Prostate gland (tissue), 2 donors: ENCODE results near the gene KIF12. TPM values are rescaled to one million over a fixed set of nuclear protein-coding genes. Genes with fewer than 3 reads are reported as not detected.

Experiments used
- DNase-seq: peaks from one replicate; pipeline ENCODE4 v3.0.0-alpha.2; 2019; ENCODE audit warnings: low spot score
- H3K27ac ChIP-seq, 2 donors: fragments of 200-600 bp; sonication (generic); 2 replicates each; pipeline ENCODE4 v1.5.1; 2017 to 2019
- H3K27me3 ChIP-seq: fragments of 200-600 bp; sonication (generic); replicated peaks from 2 replicates; pipeline ENCODE4 v1.5.1; 2019; ENCODE audit not compliant: insufficient read depth
- H3K36me3 ChIP-seq, 2 donors: fragments of 200-600 bp; sonication (generic); 1 replicate in 1 of 2; 2 replicates in 1 of 2; pipeline versions ENCODE4 v1.5.1 to v1.8.1; 2017 to 2019
- H3K4me1 ChIP-seq: fragments of 200-600 bp; sonication (generic); replicated peaks from 2 replicates; pipeline ENCODE4 v1.5.1; 2019
- H3K4me3 ChIP-seq, 2 donors: fragments of 200-600 bp; sonication (generic); 2 replicates each; pipeline ENCODE4 v1.5.1; 2017 to 2019
- H3K9me3 ChIP-seq: fragments of 200-600 bp; sonication (generic); 2 replicates; pipeline ENCODE4 v1.5.1; 2017
- POLR2A ChIP-seq: fragments of 450-650 bp; IDR thresholded peaks from one replicate; pipeline ENCODE4 v1.6.1; 2016; ENCODE audit warnings: antibody characterized with exemption, mild to moderate bottlenecking
- POLR2AphosphoS5 ChIP-seq: sonication (generic); formaldehyde crosslinking; IDR thresholded peaks from one replicate; pipeline ENCODE4 v1.6.1; 2017; ENCODE audit warnings: antibody characterized with exemption
- WGBS: methylation state at CpG from one replicate; pipeline ENCODE4 v1.1.5; 2018; 5-methylcytosine and 5-hydroxymethylcytosine counted together
- intact Hi-C: fragments of 100-400 bp; cut with DNase I; formaldehyde crosslinking; loops from one replicate; pipeline ENCODE4 v1.14.2; 2022
- total RNA-seq, 2 donors: library from RNA; depleted of rRNA; stranded (reverse); fragments of >200 nt; gene quantifications; one replicate each; pipeline ENCODE4 v1.1.0, GENCODE V29; 2016
- TF ChIP-seq, protein P1 (sequence below), 4 experiments: fragments of 200-600 bp in 2 of 4; fragments of 450-650 bp in 2 of 4; sonication (generic) in 2 of 4; IDR thresholded peaks; 1 replicate in 3 of 4; 2 replicates in 1 of 4; pipeline ENCODE4 v1.5.1; 2016 to 2019; ENCODE audit warnings: antibody characterized with exemption in 4 of 4, mild to moderate bottlenecking in 2 of 4, moderate library complexity in 2 of 4

The KIF12 gene
- total RNA-seq, 2 donors from 2014 or later: 8.4 to 21.5 TPM

DNA sequence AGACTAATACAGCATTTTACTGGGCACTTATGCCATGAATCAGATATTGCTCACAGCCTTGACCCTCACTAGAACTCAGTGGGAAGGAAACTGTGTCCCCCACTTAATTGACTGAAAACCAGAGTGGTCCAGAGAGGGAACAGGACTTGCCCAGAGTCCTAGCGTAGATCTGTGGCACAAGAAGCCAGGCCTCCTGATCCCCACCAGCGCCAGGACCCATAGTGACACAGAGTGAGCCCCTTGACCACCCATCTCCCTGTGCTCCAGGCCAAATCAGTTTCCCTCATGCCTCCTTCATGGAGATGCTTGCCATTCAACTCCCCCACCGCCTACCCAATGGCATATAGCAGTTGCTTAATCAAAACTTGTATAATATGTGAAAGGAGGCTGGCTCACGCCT is 8.3 kb downstream of the KIF12 start:
- WGBS: 96% methylated on average over 4 of the region's 4 CpGs
- TF ChIP-seq POLR2A (no peak), POLR2AphosphoS5 (no peak)
- TF ChIP-seq, protein P1, sequence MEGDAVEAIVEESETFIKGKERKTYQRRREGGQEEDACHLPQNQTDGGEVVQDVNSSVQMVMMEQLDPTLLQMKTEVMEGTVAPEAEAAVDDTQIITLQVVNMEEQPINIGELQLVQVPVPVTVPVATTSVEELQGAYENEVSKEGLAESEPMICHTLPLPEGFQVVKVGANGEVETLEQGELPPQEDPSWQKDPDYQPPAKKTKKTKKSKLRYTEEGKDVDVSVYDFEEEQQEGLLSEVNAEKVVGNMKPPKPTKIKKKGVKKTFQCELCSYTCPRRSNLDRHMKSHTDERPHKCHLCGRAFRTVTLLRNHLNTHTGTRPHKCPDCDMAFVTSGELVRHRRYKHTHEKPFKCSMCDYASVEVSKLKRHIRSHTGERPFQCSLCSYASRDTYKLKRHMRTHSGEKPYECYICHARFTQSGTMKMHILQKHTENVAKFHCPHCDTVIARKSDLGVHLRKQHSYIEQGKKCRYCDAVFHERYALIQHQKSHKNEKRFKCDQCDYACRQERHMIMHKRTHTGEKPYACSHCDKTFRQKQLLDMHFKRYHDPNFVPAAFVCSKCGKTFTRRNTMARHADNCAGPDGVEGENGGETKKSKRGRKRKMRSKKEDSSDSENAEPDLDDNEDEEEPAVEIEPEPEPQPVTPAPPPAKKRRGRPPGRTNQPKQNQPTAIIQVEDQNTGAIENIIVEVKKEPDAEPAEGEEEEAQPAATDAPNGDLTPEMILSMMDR (IDR thresholded peaks at IDR 0.05): no peak
- H3K36me3 ChIP-seq: no peaks in the 10 kb centered on the region
- H3K27ac ChIP-seq: no peak overlapping the region
- no peaks in the 10 kb centered on the region for H3K4me1 ChIP-seq
- intact Hi-C loops: no loop called here
- no peaks in the 10 kb centered on the region for H3K27me3 ChIP-seq
- DNase-seq: no peak
- no peaks in the 10 kb centered on the region for H3K9me3 ChIP-seq
- no peak overlapping the region for H3K4me3 ChIP-seq

DNA sequence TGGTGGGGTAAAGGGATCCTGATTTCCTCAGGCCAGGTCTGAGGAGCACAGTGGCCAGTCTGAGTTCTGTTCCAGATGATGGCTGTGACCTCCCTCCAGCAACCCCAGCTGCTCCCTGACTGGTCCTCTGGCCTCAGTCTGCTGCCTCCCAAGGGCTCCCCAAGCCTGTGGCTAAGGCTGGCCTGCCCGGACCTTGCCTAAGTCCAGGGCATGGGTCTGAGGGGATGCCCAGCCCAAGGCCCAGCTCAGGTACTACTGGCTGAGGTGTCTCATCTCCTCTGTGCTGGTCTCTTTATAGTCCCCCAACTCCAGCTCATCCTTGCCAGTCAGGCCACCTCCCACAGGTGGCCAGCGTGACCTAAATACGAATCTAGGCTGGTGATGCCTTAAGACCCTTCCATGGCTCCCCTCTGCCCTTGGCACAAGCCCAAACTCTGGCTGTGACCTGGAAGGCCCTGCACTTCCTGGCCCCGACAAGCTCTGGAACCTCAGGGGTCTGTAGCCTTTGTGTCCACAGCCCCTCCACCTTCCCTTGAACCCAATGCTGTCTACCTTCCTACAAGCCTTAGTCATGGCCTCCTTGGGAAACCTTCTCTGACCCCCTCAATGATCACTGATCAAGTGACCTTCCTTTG is 9.8 kb downstream of the KIF12 start:
- Histone ChIP-seq H3K27me3 (no peaks in the 10 kb centered on the region), H3K9me3 (no peaks in the 10 kb centered on the region), H3K4me1 (no peaks in the 10 kb centered on the region), H3K27ac (no peak overlapping the region), H3K4me3 (no peak overlapping the region), H3K36me3 (no peaks in the 10 kb centered on the region)
- no peak for DNase-seq
- intact Hi-C loops: no loop called here
- TF ChIP-seq, protein P1 (IDR thresholded peaks at IDR 0.05): no peak
- TF ChIP-seq POLR2AphosphoS5: no peak
- no peak for TF ChIP-seq POLR2A
- WGBS: 97% methylated on average over 4 of the region's 4 CpGs

DNA sequence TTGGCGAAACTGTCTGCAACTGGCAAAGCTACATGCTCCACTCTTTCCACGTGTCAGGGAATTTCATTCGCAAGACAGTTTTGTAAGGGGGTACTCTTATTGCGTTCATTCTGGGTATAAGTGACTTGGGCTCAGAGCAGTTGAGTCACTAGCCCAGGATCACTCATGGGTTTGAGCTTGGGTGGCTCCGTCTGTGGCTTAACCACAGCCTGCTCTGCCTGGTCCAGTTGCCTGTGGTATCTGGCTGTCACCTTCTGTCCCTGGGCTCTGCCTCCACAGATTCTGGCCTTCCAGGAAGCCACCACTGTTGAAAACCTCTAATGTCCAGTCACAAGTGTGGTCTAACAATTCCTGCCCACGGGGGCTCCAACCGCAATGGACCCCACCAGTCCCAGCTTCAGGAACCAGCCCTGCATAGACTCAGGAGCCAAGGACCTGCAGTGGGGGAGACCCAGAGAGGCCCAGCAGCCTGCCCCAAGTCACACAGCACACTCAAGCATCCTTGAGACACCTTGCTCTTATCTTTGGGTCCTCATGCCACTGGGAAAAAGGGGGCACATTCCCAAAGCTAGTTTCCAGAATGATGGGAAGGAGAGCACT is 10.4 kb downstream of the KIF12 start:
- no peak for DNase-seq
- 94% methylated on average over 7 of the region's 7 CpGs for WGBS

DNA sequence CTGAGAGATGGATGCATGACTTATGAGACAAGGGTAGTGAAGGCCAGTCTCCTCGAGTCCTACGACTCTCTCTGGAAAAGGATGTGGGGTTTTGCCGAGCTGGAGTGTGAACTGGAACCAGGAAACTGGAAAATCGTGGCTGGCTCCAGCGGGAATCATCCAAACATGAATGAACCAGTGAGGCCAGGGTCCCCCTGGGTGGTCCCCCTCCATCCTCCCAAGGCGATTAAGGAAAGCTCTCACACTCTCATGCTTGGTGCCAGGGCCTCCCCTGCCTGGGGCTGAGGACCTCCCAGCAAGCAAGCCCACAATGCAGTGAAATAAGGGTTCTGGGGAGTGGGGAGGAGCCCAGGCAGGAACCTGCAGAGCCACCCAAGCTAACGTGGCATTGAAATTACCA is 11.4 kb downstream of the KIF12 start:
- no peak for DNase-seq
- TF ChIP-seq POLR2A (no peak), POLR2AphosphoS5 (no peak)
- TF ChIP-seq, protein P1 (IDR thresholded peaks at IDR 0.05): no peak
- H3K4me3 ChIP-seq: no peak overlapping the region
- WGBS: 73% methylated on average over 7 of the region's 7 CpGs
- no peaks in the 10 kb centered on the region for H3K4me1 ChIP-seq
- H3K27ac ChIP-seq: no peak overlapping the region
- intact Hi-C loops: no loop called here
- H3K9me3 ChIP-seq: no peaks in the 10 kb centered on the region
- no peaks in the 10 kb centered on the region for H3K36me3 ChIP-seq
- H3K27me3 ChIP-seq: no peaks in the 10 kb centered on the region

More for the DNA sequence above, 10.4 kb downstream of the KIF12 start:
- TF ChIP-seq POLR2AphosphoS5 (no peak), POLR2A (no peak)
- TF ChIP-seq, protein P1 (IDR thresholded peaks at IDR 0.05): no peak
- H3K27ac ChIP-seq: no peak overlapping the region
- H3K4me1 ChIP-seq: no peaks in the 10 kb centered on the region
- intact Hi-C loops: no loop called here
- no peaks in the 10 kb centered on the region for H3K9me3 ChIP-seq
- H3K27me3 ChIP-seq: no peaks in the 10 kb centered on the region
- no peaks in the 10 kb centered on the region for H3K36me3 ChIP-seq
- H3K4me3 ChIP-seq: no peak overlapping the region

DNA sequence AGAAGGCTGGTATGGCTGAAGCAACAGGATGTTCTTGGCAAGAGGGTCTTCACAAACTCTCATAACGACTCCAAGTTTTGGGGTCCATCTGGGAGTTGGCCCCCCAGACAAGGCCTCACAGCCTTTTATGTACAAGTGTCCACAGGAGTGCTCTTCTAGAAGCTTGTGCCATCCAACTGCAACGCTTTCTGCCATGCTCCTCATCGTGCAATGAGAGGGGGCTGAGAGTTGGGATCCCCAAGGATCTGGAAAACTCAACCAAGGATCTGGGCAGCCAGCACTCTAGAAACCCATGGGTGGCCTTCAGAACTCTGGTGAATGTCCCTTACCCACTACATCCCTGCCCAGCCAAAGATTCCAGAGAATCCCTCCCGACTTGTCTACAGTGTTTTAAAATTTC is 12.5 kb downstream of the KIF12 start:
- Histone ChIP-seq H3K9me3 (no peaks in the 10 kb centered on the region), H3K36me3 (no peaks in the 10 kb centered on the region), H3K27ac (no peak overlapping the region), H3K27me3 (no peaks in the 10 kb centered on the region), H3K4me3 (no peak overlapping the region), H3K4me1 (no peaks in the 10 kb centered on the region)
- 94% methylated on average over 4 of the region's 4 CpGs for whole genome bisulfite sequencing
- DNase-seq: no peak
- no peak for TF ChIP-seq POLR2A
- TF ChIP-seq, protein P1 (IDR thresholded peaks at IDR 0.05): no peak
- no peak for TF ChIP-seq POLR2AphosphoS5
- intact Hi-C loops: no loop called here
